ENCODE data around the gene PIP5KL1. TPM values are rescaled to one million over a fixed set of nuclear protein-coding genes. Genes with fewer than 3 reads are reported as not detected.

Gene PIP5KL1
- total RNA-seq, 4 donors from 2014 or later = 0.44 to 2.3 (median 1.0) TPM; not detected in 1

DNA sequence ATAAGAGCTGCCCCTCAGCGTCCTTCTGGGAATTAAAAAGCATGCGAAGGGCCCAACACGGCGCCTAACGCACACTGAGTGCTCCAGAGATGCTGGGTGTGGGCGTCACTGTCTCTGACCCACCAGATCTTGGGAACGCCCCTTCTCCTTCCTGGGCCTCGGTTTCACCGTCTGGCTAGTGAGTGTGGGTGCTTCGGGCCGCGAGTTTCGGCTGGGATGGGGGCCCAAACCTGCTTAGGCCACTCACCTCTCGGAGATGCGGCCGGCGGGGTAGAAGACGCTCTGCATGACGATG, 3.7 kb downstream of the PIP5KL1 start:
- TF ChIP-seq, protein P1, sequence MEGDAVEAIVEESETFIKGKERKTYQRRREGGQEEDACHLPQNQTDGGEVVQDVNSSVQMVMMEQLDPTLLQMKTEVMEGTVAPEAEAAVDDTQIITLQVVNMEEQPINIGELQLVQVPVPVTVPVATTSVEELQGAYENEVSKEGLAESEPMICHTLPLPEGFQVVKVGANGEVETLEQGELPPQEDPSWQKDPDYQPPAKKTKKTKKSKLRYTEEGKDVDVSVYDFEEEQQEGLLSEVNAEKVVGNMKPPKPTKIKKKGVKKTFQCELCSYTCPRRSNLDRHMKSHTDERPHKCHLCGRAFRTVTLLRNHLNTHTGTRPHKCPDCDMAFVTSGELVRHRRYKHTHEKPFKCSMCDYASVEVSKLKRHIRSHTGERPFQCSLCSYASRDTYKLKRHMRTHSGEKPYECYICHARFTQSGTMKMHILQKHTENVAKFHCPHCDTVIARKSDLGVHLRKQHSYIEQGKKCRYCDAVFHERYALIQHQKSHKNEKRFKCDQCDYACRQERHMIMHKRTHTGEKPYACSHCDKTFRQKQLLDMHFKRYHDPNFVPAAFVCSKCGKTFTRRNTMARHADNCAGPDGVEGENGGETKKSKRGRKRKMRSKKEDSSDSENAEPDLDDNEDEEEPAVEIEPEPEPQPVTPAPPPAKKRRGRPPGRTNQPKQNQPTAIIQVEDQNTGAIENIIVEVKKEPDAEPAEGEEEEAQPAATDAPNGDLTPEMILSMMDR (IDR thresholded peaks at IDR 0.05; ENCODE audit: low read depth) = no peak

DNA sequence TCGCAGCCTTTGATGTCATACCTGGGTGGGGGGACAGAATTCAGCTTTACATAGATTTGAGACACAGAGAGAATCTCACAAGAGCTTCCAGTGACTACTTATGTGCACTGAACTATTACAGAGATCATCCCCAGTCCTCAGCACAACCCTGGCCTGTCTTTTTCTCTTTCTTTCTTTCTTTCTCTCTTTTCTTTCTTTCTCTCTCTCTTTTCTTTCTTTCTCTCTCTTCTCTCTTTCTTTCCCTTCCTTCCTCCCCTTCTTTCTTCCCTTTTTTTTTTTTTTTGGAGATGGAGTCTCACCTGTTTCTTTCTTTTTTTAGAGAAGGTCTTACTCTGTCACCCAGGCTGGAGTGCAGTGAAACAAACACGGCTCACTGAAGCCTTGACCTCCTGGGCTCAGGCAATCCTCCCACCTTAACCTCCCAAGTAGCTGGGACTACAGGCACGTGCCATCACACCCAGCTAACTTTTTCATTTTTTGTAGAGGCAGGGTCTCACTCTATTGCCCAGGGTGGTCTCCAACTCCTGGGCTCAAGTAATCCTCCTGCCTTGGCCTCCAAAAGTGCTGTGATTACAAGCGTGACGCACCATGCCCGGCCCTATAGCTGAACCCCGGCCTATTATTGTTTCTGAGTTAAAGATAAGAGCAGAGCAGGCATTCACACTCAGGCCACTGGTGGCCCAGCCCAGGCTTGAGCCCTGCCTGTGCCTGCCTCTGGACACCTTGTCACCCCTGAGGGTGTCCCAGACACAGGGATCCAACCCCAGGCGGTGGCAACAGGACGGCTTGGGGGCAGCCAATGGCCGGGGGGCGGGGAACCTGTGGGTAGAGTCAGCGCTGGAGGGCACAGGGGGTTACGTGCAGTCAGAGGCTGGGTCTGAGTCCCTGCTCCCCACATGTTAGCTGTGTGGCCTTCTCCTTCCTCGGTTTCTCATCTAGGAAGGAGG, 4.3 kb downstream of the PIP5KL1 start:
- TF ChIP-seq, protein P1 (IDR thresholded peaks at IDR 0.05; ENCODE audit: low read depth) = no peak

GRCh38 chr9:127924736-127925444, 5.7 kb downstream of the PIP5KL1 start:
- TF ChIP-seq, protein P1 (IDR thresholded peaks at IDR 0.05; ENCODE audit: low read depth) = no peak

DNA sequence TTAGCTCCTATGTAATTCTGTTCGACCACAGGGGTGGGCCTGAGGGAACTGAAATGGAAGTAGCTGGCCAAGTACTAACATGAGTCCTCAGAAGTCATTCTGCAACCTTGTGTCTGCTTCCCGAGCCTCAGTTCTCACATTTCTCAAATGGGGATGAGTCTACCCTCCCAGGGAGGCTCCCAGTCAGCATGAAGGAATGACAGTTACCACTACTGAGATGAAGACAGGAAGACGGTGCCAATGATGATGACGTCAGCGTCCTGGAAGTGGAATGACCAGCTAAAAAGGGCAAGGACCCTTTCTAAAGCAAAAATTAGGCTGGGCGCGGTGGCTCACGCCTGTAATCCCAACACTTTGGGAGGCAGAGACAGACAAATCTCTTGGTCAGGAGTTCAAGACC, 6.8 kb downstream of the PIP5KL1 start:
- TF ChIP-seq, protein P1 (IDR thresholded peaks at IDR 0.05; ENCODE audit: low read depth) = no peak

DNA sequence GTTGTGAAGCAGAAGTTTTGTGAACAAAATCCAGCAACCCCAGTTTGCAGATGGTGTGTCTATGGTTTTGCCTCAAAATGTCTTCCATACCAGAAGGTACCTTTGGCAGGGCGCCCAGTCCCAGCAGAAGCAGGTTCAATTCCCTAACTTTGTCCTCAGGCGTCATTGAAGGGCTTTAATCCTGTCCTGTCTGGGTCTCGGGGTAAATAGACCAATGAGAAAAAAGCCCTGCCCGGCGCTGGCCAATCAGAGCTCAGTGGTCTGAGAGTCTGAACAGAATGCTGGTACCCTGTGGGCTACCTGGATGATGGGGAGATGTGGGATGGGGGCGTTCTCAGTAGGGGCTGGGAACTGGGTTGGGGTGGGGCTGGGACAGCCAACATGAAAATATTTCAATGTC, 7.5 kb downstream of the PIP5KL1 start:
- TF ChIP-seq, protein P1 (IDR thresholded peaks at IDR 0.05; ENCODE audit: low read depth) = no peak

GRCh38 chr9:127921557-127922120, 8.9 kb downstream of the PIP5KL1 start:
- TF ChIP-seq, protein P1 (IDR thresholded peaks at IDR 0.05; ENCODE audit: low read depth) = no peak

DNA sequence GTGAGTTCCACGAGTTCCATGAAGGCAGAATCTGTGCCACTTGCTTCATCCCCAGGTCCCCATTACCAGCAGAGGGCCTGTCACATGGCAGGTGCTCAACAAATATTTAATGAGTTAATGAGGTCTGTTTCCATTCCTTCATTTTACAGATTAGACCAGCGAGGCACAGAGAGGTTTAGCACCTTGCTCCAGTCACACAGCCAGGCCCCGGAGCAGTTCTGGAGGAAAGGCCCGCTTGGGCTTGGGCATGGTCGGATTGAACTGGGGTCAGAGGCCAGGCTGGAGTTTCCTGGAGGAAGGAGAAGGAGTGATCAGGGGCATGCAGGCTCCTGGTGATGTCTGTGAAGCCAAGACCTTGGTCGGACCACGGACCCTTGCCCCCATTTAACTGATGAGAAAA, 9.8 kb downstream of the PIP5KL1 start:
- TF ChIP-seq, protein P1 (IDR thresholded peaks at IDR 0.05; ENCODE audit: low read depth) = no peak

Measured in subcutaneous adipose tissue (tissue), 4 donors.